Activated CD8-positive, alpha-beta T cell treated with anti-CD3 and anti-CD28 coated beads for 36 hours (primary cell): ENCODE measurements around the gene PTGES2. TPM values are rescaled to one million over a fixed set of nuclear protein-coding genes. Genes with fewer than 3 reads are reported as not detected.

ENCODE experiments used
- ATAC-seq: fragments of 200-7000 bp; cut with Tn5 transposase; one replicate; pipeline ENCODE4 v1.10.0; 2021; ENCODE audit warnings: mild to moderate bottlenecking, moderate library complexity
- CTCF ChIA-PET: fragments of 350-600 bp; sonication (Branson Sonifier 250); formaldehyde crosslinking; loops from one replicate; lab custom pipeline; 2021; ENCODE audit warnings: antibody characterized with exemption; lab: Charles Lee
- POLR2A ChIA-PET: fragments of 350-600 bp; sonication (Branson Sonifier 250); formaldehyde crosslinking; loops from one replicate; lab custom pipeline; 2021; ENCODE audit warnings: antibody characterized with exemption; lab: Charles Lee
- DNase-seq: peaks from one replicate; pipeline ENCODE4 v3.0.0-alpha.2; 2020
- H3K27ac Mint-ChIP-seq: one replicate; pipeline ENCODE4 v1.8.0; 2021; ENCODE audit warnings: mild to moderate bottlenecking, mixed read lengths
- H3K27me3 Mint-ChIP-seq: one replicate; pipeline ENCODE4 v1.8.0; 2021; ENCODE audit warnings: mixed read lengths
- H3K36me3 Mint-ChIP-seq: one replicate; pipeline ENCODE4 v1.8.0; 2021; ENCODE audit warnings: low read depth, mixed read lengths
- H3K4me1 Mint-ChIP-seq: one replicate; pipeline ENCODE4 v1.8.0; 2021; ENCODE audit warnings: low read depth, mixed read lengths
- H3K4me3 Mint-ChIP-seq: one replicate; pipeline ENCODE4 v1.8.0; 2021; ENCODE audit warnings: mild to moderate bottlenecking, moderate library complexity, mixed read lengths
- H3K9me3 Mint-ChIP-seq: one replicate; pipeline ENCODE4 v1.8.0; 2021; ENCODE audit warnings: mixed read lengths
- CTCF ChIP-seq: fragments of 200-600 bp; IDR thresholded peaks from one replicate; pipeline ENCODE4 v1.8.0; 2022; ENCODE audit warnings: antibody characterized with exemption, mild to moderate bottlenecking
- intact Hi-C: fragments of 100-400 bp; cut with micrococcal nuclease; formaldehyde crosslinking; loops from one replicate; pipeline ENCODE4 v1.10.0; 2022
- total RNA-seq, 2 experiments: library from RNA; stranded (reverse); gene quantifications; one replicate each; pipeline ENCODE4 v1.2.3, GENCODE V29; 2021

PTGES2 gene
- total RNA-seq, 2 experiments from 2014 or later = 40.8 to 49.5 TPM

- Mint-ChIP-seq H3K27ac (peak overlapping the region; percentile 52), H3K4me1 (peaks cover 51% of the 10 kb centered on the region), H3K9me3 (no peaks in the 10 kb centered on the region), H3K4me3 (no peak overlapping the region), H3K27me3 (no peaks in the 10 kb centered on the region), H3K36me3 (peaks cover 23% of the 10 kb centered on the region)
- ChIA-PET POLR2A (interaction anchor here (1.0 kb wide), 1 partner anchor 9 kb away, joined by 3 read pairs; no protein-coding TSS in a partner anchor), CTCF (interaction anchor here (0.8 to 1.7 kb wide), 3 partner anchors 11 to 35 kb away, joined by 3 to 8 read pairs (median 5); no protein-coding TSS in a partner anchor)
- no peak for DNase-seq
- intact Hi-C loops = no loop called here
- TF ChIP-seq CTCF = no peak
- ATAC-seq = no peak
These were observed 45.4 kb downstream of the PTGES2 start for GRCh38 chr9:128082151-128082550.

GRCh38 chr9:128081056-128081455, 46.5 kb downstream of the PTGES2 start:
- no peaks in the 10 kb centered on the region for H3K27me3 Mint-ChIP-seq
- intact Hi-C loops = no loop called here
- DNase-seq (no peak), ATAC-seq (no peak)
- H3K36me3 Mint-ChIP-seq = peaks cover 26% of the 10 kb centered on the region
- ChIA-PET POLR2A (interaction anchor here (0.7 kb wide), 1 partner anchor 14 kb away, joined by 3 read pairs; the partner anchor contains the start of gene NAIF1), CTCF (interaction anchor here (1.4 to 1.7 kb wide), 2 partner anchors 22 to 37 kb away, joined by 5 to 8 read pairs; no protein-coding TSS in a partner anchor)
- H3K9me3 Mint-ChIP-seq = no peaks in the 10 kb centered on the region
- H3K27ac Mint-ChIP-seq = peak overlapping the region; percentile 65
- no peak for TF ChIP-seq CTCF
- no peak overlapping the region for H3K4me3 Mint-ChIP-seq
- H3K4me1 Mint-ChIP-seq = peaks cover 55% of the 10 kb centered on the region

GRCh38 chr9:128080206-128080605, 47.3 kb downstream of the PTGES2 start:
- Mint-ChIP-seq H3K27ac (no peak overlapping the region), H3K9me3 (no peaks in the 10 kb centered on the region), H3K36me3 (peaks cover 22% of the 10 kb centered on the region), H3K27me3 (no peaks in the 10 kb centered on the region), H3K4me3 (no peak overlapping the region), H3K4me1 (peaks cover 51% of the 10 kb centered on the region)
- ATAC-seq = no peak
- intact Hi-C loops = no loop called here
- POLR2A ChIA-PET = interaction anchor here (0.6 to 0.7 kb wide), 2 partner anchors 13 to 175 kb away, joined by 3 to 5 read pairs; partner anchors contain the start of gene NAIF1
- no peak for TF ChIP-seq CTCF
- CTCF ChIA-PET = interaction anchor here (2.0 kb wide), 1 partner anchor 45 kb away, joined by 8 read pairs; no protein-coding TSS in a partner anchor
- no peak for DNase-seq

GRCh38 chr9:128078504-128079434, 48.8 kb downstream of the PTGES2 start:
- peaks cover 44% of the 10 kb centered on the region for H3K4me1 Mint-ChIP-seq
- ATAC-seq (no peak), DNase-seq (no peak)
- no peak overlapping the region for H3K4me3 Mint-ChIP-seq
- TF ChIP-seq CTCF = no peak
- H3K27me3 Mint-ChIP-seq = no peaks in the 10 kb centered on the region
- peaks cover 18% of the 10 kb centered on the region for H3K36me3 Mint-ChIP-seq
- H3K27ac Mint-ChIP-seq = peak overlapping the region; percentile 46
- CTCF ChIA-PET = interaction anchor here (0.8 to 2.0 kb wide), 9 partner anchors 9 to 135 kb away, joined by 3 to 8 read pairs (median 4); no protein-coding TSS in a partner anchor
- POLR2A ChIA-PET = interaction anchor here (1.1 to 2.4 kb wide), 2 partner anchors 12 to 14 kb away, joined by 3 to 7 read pairs; partner anchors contain the start of gene NAIF1
- intact Hi-C loops = no loop called here
- no peaks in the 10 kb centered on the region for H3K9me3 Mint-ChIP-seq
